Karpas-422 (cell line): Measurements from ENCODE around the gene TEX264. TPM values are rescaled to one million over a fixed set of nuclear protein-coding genes. Genes with fewer than 3 reads are reported as not detected.
"Not testable (repeated sequence)": the region's sequence is repeated elsewhere in the genome, so short reads cannot be mapped to it uniquely, and the experiment has no call there.

Source experiments
- DNase-seq: peaks from one replicate; pipeline ENCODE4 v3.0.0-alpha.2; 2015
- H2AFZ ChIP-seq: fragments of 200-600 bp; sonication (generic); 2 replicates; pipeline ENCODE4 v1.6.1; 2014; ENCODE audit warnings: antibody characterized with exemption, low read length, mixed read lengths
- H3K27ac ChIP-seq: fragments of 200-600 bp; sonication (generic); 2 replicates; pipeline ENCODE4 v1.5.1; 2014; ENCODE audit warnings: mild to moderate bottlenecking, low read length, moderate library complexity
- H3K27me3 ChIP-seq: fragments of 200-600 bp; sonication (generic); 2 replicates; pipeline ENCODE4 v1.6.1; 2014; ENCODE audit warnings: low read length, mixed read lengths
- H3K36me3 ChIP-seq: fragments of 200-600 bp; sonication (generic); 2 replicates; pipeline ENCODE4 v1.6.1; 2014; ENCODE audit warnings: low read length, mixed read lengths; ENCODE audit not compliant: insufficient read depth
- H3K4me1 ChIP-seq: fragments of 200-600 bp; sonication (generic); 2 replicates; pipeline ENCODE4 v1.6.1; 2014; ENCODE audit warnings: mild to moderate bottlenecking, low read length, mixed read lengths
- H3K4me2 ChIP-seq: fragments of 200-600 bp; sonication (generic); 2 replicates; pipeline ENCODE4 v1.6.1; 2014; ENCODE audit warnings: low read length, low read depth, mild to moderate bottlenecking; ENCODE audit not compliant: poor library complexity, severe bottlenecking
- H3K4me3 ChIP-seq: fragments of 200-600 bp; sonication (generic); 2 replicates; pipeline ENCODE4 v1.5.1; 2014; ENCODE audit warnings: mild to moderate bottlenecking, antibody characterized with exemption, low read length, mixed read lengths
- H3K79me2 ChIP-seq: fragments of 200-600 bp; sonication (generic); 2 replicates; pipeline ENCODE4 v1.6.1; 2014; ENCODE audit warnings: mild to moderate bottlenecking, low read length, mixed read lengths
- H3K9ac ChIP-seq: fragments of 200-600 bp; sonication (generic); 2 replicates; pipeline ENCODE4 v1.6.0; 2014; ENCODE audit warnings: low read length
- H3K9me2 ChIP-seq: fragments of 200-600 bp; sonication (generic), shearing (Covaris generic); replicated peaks from 2 replicates; pipeline ENCODE4 v1.6.0; 2014; ENCODE audit warnings: mild to moderate bottlenecking, low read length, moderate library complexity; ENCODE audit not compliant: insufficient read depth
- H3K9me3 ChIP-seq: fragments of 300-700, 200-600 bp; sonication (generic); 2 replicates; pipeline ENCODE4 v1.6.1; 2014; ENCODE audit warnings: low read length, mixed read lengths
- H4K20me1 ChIP-seq: fragments of 200-600 bp; sonication (generic); 2 replicates; pipeline ENCODE4 v1.6.1; 2014; ENCODE audit warnings: mild to moderate bottlenecking, antibody characterized with exemption, low read length, low read depth; ENCODE audit not compliant: insufficient read depth
- total RNA-seq: library from RNA; depleted of rRNA; stranded (reverse); fragments of >200 nt; shearing (Covaris generic); gene quantifications from 2 replicates; pipeline ENCODE4 v1.2.3, GENCODE V29; 2014; ENCODE audit warnings: low replicate concordance

TEX264 gene
- total RNA-seq, 1 experiment from 2014 or later: 63.0 TPM

DNA sequence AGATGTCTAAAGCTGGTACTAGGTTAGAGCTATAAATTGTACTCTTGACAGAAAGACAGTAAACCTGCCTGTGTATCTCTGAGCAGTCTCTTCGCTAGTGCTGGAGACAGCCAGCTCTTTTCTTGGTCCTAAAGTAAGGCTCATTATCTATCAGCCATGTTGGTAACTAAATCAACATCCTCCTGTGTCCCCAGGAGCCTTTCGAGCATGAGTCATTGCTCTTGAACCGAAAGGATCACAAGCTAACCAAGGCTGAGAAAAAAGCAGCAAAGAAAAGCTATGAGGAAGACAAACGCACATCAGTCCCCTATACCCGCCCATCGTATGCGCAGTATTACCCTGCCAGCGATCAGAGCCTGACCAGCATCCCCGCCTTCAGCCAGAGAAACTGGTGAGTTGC, 25.0 kb upstream of the TEX264 start:
- H3K9ac ChIP-seq: no peak overlapping the region

DNA sequence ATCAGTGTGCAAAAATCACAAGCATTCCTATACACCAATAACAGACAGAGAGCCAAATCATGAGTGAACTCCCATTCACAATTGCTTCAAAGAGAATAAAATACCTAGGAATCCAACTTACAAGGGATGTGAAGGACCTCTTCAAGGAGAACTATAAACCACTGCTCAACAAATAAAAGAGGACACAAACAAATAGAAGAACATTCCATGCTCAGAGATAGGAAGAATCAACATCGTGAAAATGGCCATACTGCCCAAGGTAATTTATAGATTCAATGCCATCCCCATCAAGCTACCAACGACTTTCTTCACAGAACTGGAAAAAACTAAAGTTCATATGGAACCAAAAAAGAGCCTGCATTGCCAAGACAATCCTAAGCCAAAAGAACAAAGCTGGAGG, 18.9 kb upstream of the TEX264 start:
- H3K4me1 ChIP-seq, H4K20me1 ChIP-seq, DNase-seq, H3K9me2 ChIP-seq, H3K4me2 ChIP-seq, H3K4me3 ChIP-seq, H3K9me3 ChIP-seq, H3K27ac ChIP-seq, H3K36me3 ChIP-seq, H3K27me3 ChIP-seq, H2AFZ ChIP-seq, H3K9ac ChIP-seq, H3K79me2 ChIP-seq: not testable (repeated sequence)

More for the DNA sequence above, 25.0 kb upstream of the TEX264 start:
- no peak for DNase-seq
- Histone ChIP-seq H3K9me2 (no peaks in the 10 kb centered on the region), H3K27ac (no peak overlapping the region), H3K4me3 (no peak overlapping the region), H3K79me2 (no peaks in the 10 kb centered on the region), H3K36me3 (peaks cover 21% of the 10 kb centered on the region), H3K4me1 (no peaks in the 10 kb centered on the region), H3K4me2 (no peak overlapping the region), H3K27me3 (no peaks in the 10 kb centered on the region), H3K9me3 (no peaks in the 10 kb centered on the region), H2AFZ (no peak overlapping the region), H4K20me1 (no peaks in the 10 kb centered on the region)

- H3K27me3 ChIP-seq, H3K36me3 ChIP-seq, H3K79me2 ChIP-seq, H3K9me2 ChIP-seq, DNase-seq, H4K20me1 ChIP-seq, H3K4me2 ChIP-seq, H2AFZ ChIP-seq, H3K9ac ChIP-seq, H3K27ac ChIP-seq, H3K4me3 ChIP-seq, H3K9me3 ChIP-seq, H3K4me1 ChIP-seq: not testable (repeated sequence)
Measured at GRCh38 chr3:51653409-51653808, 17.6 kb upstream of the TEX264 start.

DNA sequence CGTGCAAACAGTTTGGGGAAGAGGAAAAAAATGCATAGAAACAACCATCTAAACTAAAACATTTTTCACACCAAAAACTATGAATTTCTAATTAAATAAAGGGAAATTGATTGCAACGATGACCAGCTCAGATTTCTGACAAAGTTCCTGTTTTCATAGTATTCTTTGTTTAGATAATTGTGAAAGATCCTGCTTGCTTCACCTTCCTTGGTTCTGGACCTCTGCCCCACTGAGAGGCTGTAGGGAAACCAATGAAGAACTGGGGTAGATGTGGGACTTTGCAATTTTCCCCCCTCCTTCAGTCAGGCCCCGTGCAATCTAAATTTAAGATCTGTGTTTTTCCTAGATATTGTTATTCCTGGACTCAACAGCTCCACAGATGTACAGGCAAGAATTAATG, 13.8 kb upstream of the TEX264 start:
- H3K27ac ChIP-seq: no peak overlapping the region
- DNase-seq: no peak
- no peak overlapping the region for H3K9ac ChIP-seq
- no peak overlapping the region for H3K4me2 ChIP-seq
- no peaks in the 10 kb centered on the region for H4K20me1 ChIP-seq
- no peak overlapping the region for H3K4me3 ChIP-seq
- no peaks in the 10 kb centered on the region for H3K9me2 ChIP-seq
- H2AFZ ChIP-seq: no peak overlapping the region
- H3K36me3 ChIP-seq: peaks cover 15% of the 10 kb centered on the region; the same call in 1 of the 2 replicates
- H3K79me2 ChIP-seq: no peaks in the 10 kb centered on the region
- H3K27me3 ChIP-seq: no peaks in the 10 kb centered on the region
- peaks cover 8% of the 10 kb centered on the region for H3K4me1 ChIP-seq
- no peaks in the 10 kb centered on the region for H3K9me3 ChIP-seq

- H3K9me2 ChIP-seq: no peaks in the 10 kb centered on the region
- no peaks in the 10 kb centered on the region for H3K27me3 ChIP-seq
- peaks cover 15% of the 10 kb centered on the region; the same call in 1 of the 2 replicates for H3K36me3 ChIP-seq
- no peak overlapping the region for H3K4me2 ChIP-seq
- no peak for DNase-seq
- H3K9me3 ChIP-seq: no peaks in the 10 kb centered on the region
- H3K4me1 ChIP-seq: peaks cover 11% of the 10 kb centered on the region
- no peaks in the 10 kb centered on the region for H4K20me1 ChIP-seq
- H3K4me3 ChIP-seq: no peak overlapping the region
- no peaks in the 10 kb centered on the region for H3K79me2 ChIP-seq
- H3K9ac ChIP-seq: no peak overlapping the region
- no peak overlapping the region for H3K27ac ChIP-seq
- H2AFZ ChIP-seq: no peak overlapping the region
Measured at GRCh38 chr3:51659942-51660341, 11.1 kb upstream of the TEX264 start.

DNA sequence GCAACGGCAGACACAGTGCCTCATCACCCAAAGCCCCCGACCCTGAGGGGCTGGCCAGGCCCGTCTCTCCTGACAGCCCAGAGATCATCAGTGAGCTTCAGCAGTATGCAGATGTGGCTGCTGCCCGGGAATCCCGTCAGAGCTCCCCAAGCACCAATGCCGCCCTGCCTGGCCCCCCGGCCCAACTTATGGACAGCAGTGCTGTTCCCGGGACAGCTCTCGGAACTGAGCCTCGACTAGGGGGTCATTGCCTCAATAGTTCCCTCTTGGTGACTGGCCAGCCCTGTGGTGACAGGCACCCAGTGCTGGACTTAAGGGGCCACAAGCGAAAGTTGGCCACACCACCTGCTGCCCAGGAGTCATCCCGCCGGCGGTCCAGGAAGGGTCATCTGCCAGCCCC, 8.6 kb upstream of the TEX264 start:
- Histone ChIP-seq H2AFZ (no peak overlapping the region), H4K20me1 (no peaks in the 10 kb centered on the region), H3K79me2 (no peaks in the 10 kb centered on the region), H3K36me3 (peaks cover 15% of the 10 kb centered on the region; the same call in 1 of the 2 replicates), H3K27me3 (no peaks in the 10 kb centered on the region), H3K9me3 (no peaks in the 10 kb centered on the region), H3K9me2 (no peaks in the 10 kb centered on the region), H3K4me3 (no peak overlapping the region), H3K27ac (no peak overlapping the region), H3K4me1 (peaks cover 17% of the 10 kb centered on the region), H3K9ac (no peak overlapping the region), H3K4me2 (no peak overlapping the region)
- DNase-seq: no peak

DNA sequence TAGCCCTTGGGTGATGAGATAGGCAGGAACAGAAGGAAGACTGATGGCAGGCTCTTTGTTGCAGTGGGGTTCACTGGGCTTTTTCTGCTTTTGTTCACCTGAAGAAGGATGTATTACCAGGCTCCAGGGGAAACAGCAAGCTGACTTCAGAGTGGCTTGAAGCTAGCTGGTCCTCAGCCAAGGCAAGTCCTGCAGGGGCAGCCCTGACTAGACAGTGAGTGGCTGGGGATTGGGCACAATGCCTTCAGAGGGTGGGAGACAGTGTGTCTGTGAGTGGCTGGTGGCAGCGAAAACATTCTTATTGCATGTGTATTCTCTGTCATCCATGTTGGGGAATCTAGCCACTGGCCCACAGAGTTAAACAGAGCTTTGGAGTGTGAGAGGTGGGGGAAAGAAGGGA, 2.3 kb upstream of the TEX264 start:
- peaks cover 26% of the 10 kb centered on the region for H3K79me2 ChIP-seq
- H3K9ac ChIP-seq: no peak overlapping the region
- no peaks in the 10 kb centered on the region for H3K9me3 ChIP-seq
- DNase-seq: no peak
- H3K4me3 ChIP-seq: no peak overlapping the region
- H3K27me3 ChIP-seq: no peaks in the 10 kb centered on the region
- no peak overlapping the region for H3K4me2 ChIP-seq
- H3K27ac ChIP-seq: no peak overlapping the region
- peaks cover 48% of the 10 kb centered on the region for H3K4me1 ChIP-seq
- no peak overlapping the region for H2AFZ ChIP-seq
- H3K9me2 ChIP-seq: no peaks in the 10 kb centered on the region
- no peaks in the 10 kb centered on the region; the same call in 1 of the 2 replicates for H4K20me1 ChIP-seq
- no peaks in the 10 kb centered on the region for H3K36me3 ChIP-seq

- peak overlapping the region; percentile 79 for H3K4me2 ChIP-seq
- H3K36me3 ChIP-seq: no peaks in the 10 kb centered on the region
- H2AFZ ChIP-seq: no peak overlapping the region
- no peaks in the 10 kb centered on the region for H3K9me3 ChIP-seq
- peak overlapping the region; percentile 98 for H3K9ac ChIP-seq
- no peaks in the 10 kb centered on the region for H3K9me2 ChIP-seq
- DNase-seq: peak; percentile 92
- H3K27ac ChIP-seq: no peak overlapping the region
- H3K79me2 ChIP-seq: peaks cover 33% of the 10 kb centered on the region
- no peaks in the 10 kb centered on the region; the same call in 1 of the 2 replicates for H4K20me1 ChIP-seq
- peaks cover 50% of the 10 kb centered on the region for H3K4me1 ChIP-seq
- no peaks in the 10 kb centered on the region for H3K27me3 ChIP-seq
- H3K4me3 ChIP-seq: peak overlapping the region; percentile 90; the same call in 1 of the 2 replicates
Measured at GRCh38 chr3:51669241-51670052, 1.6 kb upstream of the TEX264 start.
